Right lobe of liver (tissue), 4 donors: ENCODE results near the gene FOXD3.

Experiments
- POLR2A ChIP-seq: fragments of 450-650 bp; IDR thresholded peaks from one replicate; pipeline ENCODE4 v1.6.1; 2017; ENCODE audit warnings: antibody characterized with exemption, mild to moderate bottlenecking
- TF ChIP-seq, protein P1 (sequence below), 4 donors: fragments of 200-600 bp in 3 of 4; fragments of 450-650 bp in 1 of 4; IDR thresholded peaks; one replicate each; pipeline versions ENCODE4 v1.5.1 to v1.8.0; 2016 to 2022; ENCODE audit warnings: antibody characterized with exemption in 4 of 4, mild to moderate bottlenecking in 2 of 4
- donor health status: DM: no; HTN: no; CAD: no.
- donor health status: DM: no; HTN: no; CAD: no.
- donor health status: DM: no; HTN: yes; CAD: no.

- TF ChIP-seq, protein P1, sequence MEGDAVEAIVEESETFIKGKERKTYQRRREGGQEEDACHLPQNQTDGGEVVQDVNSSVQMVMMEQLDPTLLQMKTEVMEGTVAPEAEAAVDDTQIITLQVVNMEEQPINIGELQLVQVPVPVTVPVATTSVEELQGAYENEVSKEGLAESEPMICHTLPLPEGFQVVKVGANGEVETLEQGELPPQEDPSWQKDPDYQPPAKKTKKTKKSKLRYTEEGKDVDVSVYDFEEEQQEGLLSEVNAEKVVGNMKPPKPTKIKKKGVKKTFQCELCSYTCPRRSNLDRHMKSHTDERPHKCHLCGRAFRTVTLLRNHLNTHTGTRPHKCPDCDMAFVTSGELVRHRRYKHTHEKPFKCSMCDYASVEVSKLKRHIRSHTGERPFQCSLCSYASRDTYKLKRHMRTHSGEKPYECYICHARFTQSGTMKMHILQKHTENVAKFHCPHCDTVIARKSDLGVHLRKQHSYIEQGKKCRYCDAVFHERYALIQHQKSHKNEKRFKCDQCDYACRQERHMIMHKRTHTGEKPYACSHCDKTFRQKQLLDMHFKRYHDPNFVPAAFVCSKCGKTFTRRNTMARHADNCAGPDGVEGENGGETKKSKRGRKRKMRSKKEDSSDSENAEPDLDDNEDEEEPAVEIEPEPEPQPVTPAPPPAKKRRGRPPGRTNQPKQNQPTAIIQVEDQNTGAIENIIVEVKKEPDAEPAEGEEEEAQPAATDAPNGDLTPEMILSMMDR (IDR thresholded peaks at IDR 0.05), result no peak
- no peak for TF ChIP-seq POLR2A
Observed at GRCh38 chr1:63326473-63327380, 4.4 kb downstream of the FOXD3 start.
